GM23338 (cell line): ENCODE measurements around the gene GGT7. TPM values are rescaled to one million over a fixed set of nuclear protein-coding genes. Genes with fewer than 3 reads are reported as not detected.

Source experiments
- polyA plus RNA-seq: library from polyadenylated mRNA; unstranded; fragments of >200 nt; fragmentation: Nextera tagmentation; extraction: Ambion mirVana; gene quantifications from 2 replicates; pipeline ENCODE4 v1.2.1, GENCODE V29; 2016
- total RNA-seq: library from RNA; depleted of rRNA; stranded (reverse); fragments of >200 nt; shearing (Covaris generic); gene quantifications from 2 replicates; pipeline ENCODE4 v1.2.3, GENCODE V29; 2014; rRNA removed

The GGT7 gene
- total and polyA plus RNA-seq, 2 experiments from 2014 or later, result 23.6 to 24.6 TPM

Other genes starting within 250 kb of the GGT7 start
- gene PIGU, start 195.8 kb downstream of the GGT7 start, total RNA-seq, result 28.9 and 31.3 TPM in 2 replicates
- 22.4 and 24.3 TPM in 2 replicates for gene PIGU, start 195.8 kb downstream of the GGT7 start, polyA plus RNA-seq
- 3.3 and 3.8 TPM in 2 replicates for gene TP53INP2, start 168.5 kb downstream of the GGT7 start, total RNA-seq
- 2.4 and 2.7 TPM in 2 replicates for gene TP53INP2, start 168.5 kb downstream of the GGT7 start, polyA plus RNA-seq
- 10.6 and 10.8 TPM in 2 replicates for gene NCOA6, start 47.2 kb downstream of the GGT7 start, total RNA-seq
- gene NCOA6, start 47.2 kb downstream of the GGT7 start, polyA plus RNA-seq, result 15.9 and 17.4 TPM in 2 replicates
- gene ACSS2, start 3.8 kb upstream of the GGT7 start, total RNA-seq, result 43.4 and 49.3 TPM in 2 replicates
- gene ACSS2, start 3.8 kb upstream of the GGT7 start, polyA plus RNA-seq, result 26.1 and 26.8 TPM in 2 replicates
- gene GSS, start 83.0 kb upstream of the GGT7 start, total RNA-seq, result 47.5 and 63.3 TPM in 2 replicates
- 31.4 and 34.0 TPM in 2 replicates for gene GSS, start 83.0 kb upstream of the GGT7 start, polyA plus RNA-seq
- 0.10 and 0.78 TPM in 2 replicates for gene MYH7B, start 83.0 kb upstream of the GGT7 start, total RNA-seq
- 1.0 and 1.1 TPM in 2 replicates for gene MYH7B, start 83.0 kb upstream of the GGT7 start, polyA plus RNA-seq
- gene TRPC4AP, start 220.0 kb upstream of the GGT7 start, total RNA-seq, result 74.1 and 89.5 TPM in 2 replicates
- 47.5 and 48.8 TPM in 2 replicates for gene TRPC4AP, start 220.0 kb upstream of the GGT7 start, polyA plus RNA-seq